Small intestine (tissue), 7 donors: ENCODE results near the gene RBFOX2. TPM values are rescaled to one million over a fixed set of nuclear protein-coding genes. Genes with fewer than 3 reads are reported as not detected.
A peak's percentile ranks its signal among the peaks of the same experiment; 100 is the strongest.
"Not testable (repeated sequence)": the region's sequence is repeated elsewhere in the genome, so short reads cannot be mapped to it uniquely, and the experiment has no call there.

ENCODE experiments used
- DNase-seq, 2 donors: peaks; one replicate each; pipeline versions ENCODE4 v3.0.0 to v3.0.0-alpha.2; 2013
- FAIRE-seq: peaks from 2 replicates; lab custom pipeline; 2012; peaks lifted over from hg19 to GRCh38; lab: Jason Lieb, UNC
- H3K27ac ChIP-seq, 3 donors: one replicate each; pipeline ENCODE4 v1.5.1; 2013; ENCODE audit warnings: low read length in 2 of 3, mild to moderate bottlenecking in 2 of 3, control low read depth in 1 of 3, inconsistent platforms in 1 of 3, low read depth in 1 of 3, moderate library complexity in 1 of 3
- H3K27me3 ChIP-seq, 3 donors: one replicate each; pipeline ENCODE4 v1.6.1; 2013; ENCODE audit warnings: low read length in 3 of 3, inconsistent platforms in 1 of 3; ENCODE audit not compliant: control insufficient read depth in 3 of 3, insufficient read depth in 3 of 3
- H3K36me3 ChIP-seq, 3 donors: one replicate each; pipeline ENCODE4 v1.6.1; 2013; ENCODE audit warnings: low read length in 3 of 3, inconsistent platforms in 1 of 3, low read depth in 1 of 3, mild to moderate bottlenecking in 1 of 3, moderate library complexity in 1 of 3; ENCODE audit not compliant: control insufficient read depth in 3 of 3, insufficient read depth in 2 of 3
- H3K4me1 ChIP-seq, 3 donors: one replicate each; pipeline ENCODE4 v1.6.1; 2013; ENCODE audit warnings: low read length in 2 of 3, inconsistent platforms in 1 of 3, low read depth in 1 of 3, mild to moderate bottlenecking in 1 of 3, moderate library complexity in 1 of 3; ENCODE audit not compliant: control insufficient read depth in 3 of 3, insufficient read depth in 2 of 3
- H3K4me3 ChIP-seq, 3 donors: one replicate each; pipeline ENCODE4 v1.5.1; 2013; ENCODE audit warnings: low read length in 3 of 3, control low read depth in 1 of 3, inconsistent platforms in 1 of 3, low read depth in 1 of 3, mild to moderate bottlenecking in 1 of 3, moderate library complexity in 1 of 3
- H3K9me3 ChIP-seq, 2 donors: one replicate each; pipeline ENCODE4 v1.6.1; 2013; ENCODE audit warnings: low read depth in 1 of 2, low read length in 1 of 2; ENCODE audit not compliant: control insufficient read depth in 2 of 2, insufficient read depth in 1 of 2
- whole genome bisulfite sequencing, 3 donors: extraction: QIAGEN DNeasy Blood & Tissue Kit; methylation state at CpG; one replicate each; pipeline ENCODE4 v1.1.7; 2013; 5-methylcytosine and 5-hydroxymethylcytosine counted together
- polyA plus RNA-seq, 4 donors: library from polyadenylated mRNA; stranded (reverse) in 3 of 4; unstranded in 1 of 4; fragments of 200-250 nt in 3 of 4; fragments of 120-200 nt in 1 of 4; gene quantifications; one replicate each; pipeline versions ENCODE4 v1.2.1 to v1.2.3, GENCODE V29; 2013
- donor health status: healthy with polysubstance abuse.
- donor health status: control.
- donor health status: control.
- donor health status: Bipolar disorder and iron deficiency.
- donor health status: healthy.

Gene RBFOX2
- polyA plus RNA-seq, 4 donors = 12.3 to 43.1 (median 23.8) TPM

DNA sequence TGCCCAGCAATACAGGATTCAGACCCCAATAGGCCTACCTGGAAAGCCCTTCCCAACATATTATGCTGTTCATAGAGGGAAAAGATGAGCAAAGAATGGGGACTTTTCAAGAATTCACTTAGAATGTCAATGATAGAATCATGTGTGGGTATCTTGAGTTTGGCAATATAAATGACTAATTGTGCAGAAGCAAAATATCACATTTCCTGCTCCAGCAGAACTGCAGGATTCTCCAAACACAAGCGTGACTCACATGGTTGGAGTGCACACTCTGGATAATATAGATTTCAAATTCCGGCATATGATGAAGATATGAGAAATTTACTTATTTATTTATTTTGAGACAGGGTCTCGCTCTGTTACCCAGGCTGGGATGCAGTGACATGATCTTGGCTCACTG, 323.5 kb downstream of the RBFOX2 start:
- no peaks in the 10 kb centered on the region for H3K27me3 ChIP-seq
- WGBS, 3 donors = 83 to 94% (median 90%) methylated on average over 3 of the region's 3 CpGs
- FAIRE-seq (no peak), DNase-seq (no peak)
- no peak overlapping the region for H3K27ac ChIP-seq
- no peaks in the 10 kb centered on the region for H3K9me3 ChIP-seq
- no peaks in the 10 kb centered on the region for H3K36me3 ChIP-seq
- H3K4me1 ChIP-seq = no peaks in the 10 kb centered on the region
- H3K4me3 ChIP-seq = no peak overlapping the region

DNA sequence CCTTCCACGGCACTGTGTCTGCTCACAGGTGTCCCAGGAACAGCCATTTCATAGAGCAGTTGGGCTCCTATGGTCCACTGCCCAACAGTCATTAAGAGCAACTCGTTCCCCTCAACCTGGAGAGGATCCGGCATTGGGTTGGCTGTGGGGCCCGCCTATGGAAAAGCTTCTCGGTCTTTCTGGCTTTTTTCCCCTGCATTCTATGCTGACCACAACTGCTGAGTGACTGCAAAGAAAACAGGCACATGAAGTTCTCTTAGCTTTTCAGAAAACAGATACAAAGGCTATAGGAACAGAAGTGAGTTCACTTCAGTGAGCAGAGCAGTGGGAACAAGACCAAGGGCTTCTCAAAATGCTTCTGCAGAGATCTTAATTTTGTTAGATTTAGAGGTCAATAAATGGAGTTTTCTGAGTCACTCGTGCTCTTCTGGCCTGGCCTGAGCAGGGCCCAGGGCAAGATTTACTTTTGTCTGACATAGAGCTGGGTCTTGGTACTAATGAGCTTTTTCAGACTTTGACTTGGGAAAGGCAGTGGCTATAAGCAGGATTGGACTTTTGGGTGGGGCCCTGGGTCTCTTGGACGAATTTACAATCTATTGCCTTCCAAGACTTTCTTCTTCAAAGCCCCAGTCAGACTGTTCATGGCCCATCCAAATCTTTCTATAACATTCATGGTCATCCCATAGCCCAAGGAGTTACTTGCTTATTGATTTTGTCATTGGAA, 324.6 kb downstream of the RBFOX2 start:
- no peak overlapping the region for H3K27ac ChIP-seq
- WGBS, 3 donors = 67 to 78% (median 74%) methylated on average over 7 of the region's 7 CpGs
- no peak for FAIRE-seq

DNA sequence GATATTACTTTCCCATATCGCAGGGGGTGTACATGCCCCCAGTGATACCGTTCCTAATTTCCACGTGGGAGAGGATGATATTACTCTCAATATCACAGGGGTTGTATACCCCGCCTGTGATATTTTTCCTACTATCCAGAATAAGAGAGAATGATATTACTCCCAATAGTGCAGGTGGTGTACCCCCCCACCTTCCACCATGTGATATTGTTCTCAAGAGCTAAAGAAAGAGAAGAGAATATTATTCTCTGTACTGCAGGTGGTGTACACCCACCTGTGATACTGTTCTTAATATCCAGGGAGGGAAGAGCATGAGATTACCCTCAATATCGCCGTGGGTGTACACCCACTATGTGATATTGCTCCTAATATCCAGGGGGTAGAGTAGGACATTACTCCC, 328.8 kb downstream of the RBFOX2 start:
- not testable (repeated sequence) for H3K4me1 ChIP-seq, H3K9me3 ChIP-seq, DNase-seq, H3K4me3 ChIP-seq, H3K27me3 ChIP-seq, H3K27ac ChIP-seq, H3K36me3 ChIP-seq, FAIRE-seq
- WGBS, 3 donors = 75 to 85% (median 81%) methylated on average over 6 of the region's 6 CpGs

More for the DNA sequence above, 324.6 kb downstream of the RBFOX2 start:
- H3K4me1 ChIP-seq = no peaks in the 10 kb centered on the region
- H3K9me3 ChIP-seq = no peaks in the 10 kb centered on the region
- H3K4me3 ChIP-seq = no peak overlapping the region
- H3K36me3 ChIP-seq = no peaks in the 10 kb centered on the region
- peak in 1 of 2 donors; percentile 71 for DNase-seq
- no peaks in the 10 kb centered on the region for H3K27me3 ChIP-seq

GRCh38 chr22:35697142-35697541, 331.5 kb downstream of the RBFOX2 start:
- Histone ChIP-seq H3K9me3 (peaks cover 0 to 7% of the 10 kb centered on the region in 2 donors), H3K4me3 (no peak overlapping the region), H3K4me1 (no peaks in the 10 kb centered on the region), H3K36me3 (no peaks in the 10 kb centered on the region), H3K27me3 (no peaks in the 10 kb centered on the region), H3K27ac (no peak overlapping the region)
- 78 to 88% (median 79%) methylated on average over 14 of the region's 14 CpGs for WGBS, 3 donors
- DNase-seq = no peak
- no peak for FAIRE-seq

- no peak overlapping the region for H3K27ac ChIP-seq
- no peaks in the 10 kb centered on the region for H3K27me3 ChIP-seq
- H3K36me3 ChIP-seq = no peaks in the 10 kb centered on the region
- no peaks in the 10 kb centered on the region for H3K4me1 ChIP-seq
- FAIRE-seq (no peak), DNase-seq (no peak)
- 81 to 87% (median 84%) methylated on average over 10 to 13 of the region's 13 CpGs for WGBS, 3 donors
- H3K4me3 ChIP-seq = no peak overlapping the region
- H3K9me3 ChIP-seq = peaks cover 0 to 7% of the 10 kb centered on the region in 2 donors
Observed at GRCh38 chr22:35695202-35695601, 333.4 kb downstream of the RBFOX2 start.

DNA sequence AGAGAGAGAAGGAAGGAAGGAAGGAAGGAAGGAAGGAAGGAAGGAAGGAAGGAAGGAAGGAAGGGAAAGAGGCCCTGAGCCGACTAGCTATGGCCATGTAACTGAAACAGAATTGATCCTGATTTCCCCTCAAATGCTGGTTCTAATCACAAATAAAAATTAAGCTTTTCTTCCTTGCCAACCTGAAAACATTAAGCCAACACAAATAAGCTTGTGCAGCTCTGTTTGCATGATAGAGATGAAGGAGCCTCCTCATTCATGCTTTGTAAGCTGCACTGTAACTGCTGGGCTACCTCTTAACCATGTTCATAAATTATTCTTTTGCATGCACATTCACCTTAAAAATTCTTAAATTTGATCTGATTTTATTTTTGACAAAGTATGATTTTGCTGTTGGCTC, 338.6 kb downstream of the RBFOX2 start:
- no peak for FAIRE-seq
- Histone ChIP-seq H3K36me3 (no peaks in the 10 kb centered on the region), H3K27ac (no peak overlapping the region), H3K9me3 (no peaks in the 10 kb centered on the region), H3K4me3 (no peak overlapping the region), H3K4me1 (no peaks in the 10 kb centered on the region), H3K27me3 (no peaks in the 10 kb centered on the region)
- no peak for DNase-seq
- WGBS, 3 donors = 60 to 80% (median 64%) methylated on average over 1 of the region's 1 CpG

DNA sequence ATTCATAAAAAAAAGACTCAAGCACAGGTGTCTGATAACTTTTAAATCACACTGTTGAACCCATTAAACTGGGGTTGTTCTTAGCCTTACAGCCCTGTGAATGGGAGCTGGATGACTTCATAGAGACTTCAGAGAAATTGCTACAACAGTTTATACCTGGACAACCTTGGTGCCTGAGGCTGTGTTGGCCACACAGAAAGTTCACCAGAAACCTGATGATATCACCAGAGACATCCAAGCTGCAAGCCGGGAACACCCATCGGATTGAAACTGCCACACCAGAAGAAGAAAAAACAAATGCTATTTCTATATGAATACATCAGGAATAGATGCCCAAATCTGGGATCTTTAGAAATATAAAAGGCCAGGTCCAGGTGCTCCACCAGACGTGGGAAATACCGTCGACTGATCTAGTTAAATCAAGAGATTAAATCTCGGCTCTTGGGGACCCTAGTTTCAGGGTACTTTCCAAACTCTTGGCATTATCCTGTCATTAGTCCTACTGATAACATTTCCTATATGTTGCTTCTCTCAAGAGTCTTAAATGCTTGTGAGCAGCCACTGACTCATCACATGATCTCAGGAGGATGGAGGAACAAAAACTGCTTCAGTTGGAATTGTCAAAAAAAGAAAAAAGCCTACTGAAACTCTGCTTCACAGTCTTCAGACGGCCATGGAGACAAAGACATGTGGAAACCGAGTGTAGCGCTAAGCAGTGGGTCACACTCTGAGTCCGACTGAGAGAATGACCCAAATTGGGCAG, 339.5 kb downstream of the RBFOX2 start:
- FAIRE-seq = no peak
- no peak overlapping the region for H3K27ac ChIP-seq
- H3K36me3 ChIP-seq = no peaks in the 10 kb centered on the region
- DNase-seq = no peak
- H3K9me3 ChIP-seq = no peaks in the 10 kb centered on the region
- H3K4me1 ChIP-seq = no peaks in the 10 kb centered on the region
- H3K4me3 ChIP-seq = no peak overlapping the region
- WGBS, 3 donors = 83 to 90% (median 84%) methylated on average over 10 of the region's 10 CpGs
- no peaks in the 10 kb centered on the region for H3K27me3 ChIP-seq
